Stimulated activated CD8-positive, alpha-beta memory T cell treated with anti-CD3 and anti-CD28 coated beads, Interleukin-4, amount 100 ng/mL, for 4 hours (primary cell): Measurements from ENCODE around the gene AMFR.

Experiments used
- DNase-seq, 2 donors: peaks; one replicate each; pipeline ENCODE4 v3.0.0-alpha.2; 2020; ENCODE audit warnings: low read depth in 2 of 2, low spot score in 1 of 2

The AMFR gene

DNA sequence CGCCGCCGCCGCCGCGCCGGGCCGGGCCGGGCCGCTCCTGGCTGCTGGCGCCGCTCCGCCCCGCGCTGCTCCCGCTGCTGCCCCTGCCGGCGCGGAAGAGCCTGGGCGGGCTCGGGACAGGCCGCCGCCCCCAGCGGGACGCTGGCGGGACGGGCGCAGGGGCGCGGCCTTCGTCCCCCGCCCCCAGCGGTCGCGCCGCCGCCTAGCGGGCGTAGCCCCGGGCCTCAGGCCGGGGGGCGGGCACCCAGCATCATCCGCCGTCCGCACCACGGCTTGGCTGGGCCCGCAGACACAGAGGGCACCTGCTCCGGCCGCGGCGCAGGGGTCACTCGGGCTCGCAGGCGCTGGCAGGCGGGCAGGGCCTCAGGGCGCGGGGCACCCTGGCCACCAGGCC is at the start of gene AMFR:
TSS of gene AMFR (minus strand) at position 107 of the 394 bp plus-strand sequence. CDS start 218 bp downstream, outside the sequence.
- peak in 1 of 2 donors; percentile 29 for DNase-seq

DNA sequence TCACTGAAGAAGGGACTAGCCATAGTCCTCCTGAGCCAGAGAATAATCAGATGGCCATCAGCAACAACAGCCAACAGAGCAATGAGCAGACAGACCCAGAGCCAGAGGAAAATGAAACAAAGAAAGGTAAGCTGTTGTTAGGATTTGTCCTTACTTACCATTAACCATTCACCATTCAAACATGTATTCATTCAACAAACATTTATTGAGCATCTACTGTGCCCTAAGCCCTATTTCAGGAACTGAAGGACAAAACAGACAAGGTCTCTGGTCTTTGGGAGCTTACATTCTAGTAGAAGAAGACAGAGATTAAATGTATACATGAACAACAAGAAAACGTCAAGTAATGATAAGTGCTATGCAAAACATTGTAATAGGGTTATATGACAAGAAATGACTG is 45.3 kb upstream of the AMFR start:
- no peak for DNase-seq

DNA sequence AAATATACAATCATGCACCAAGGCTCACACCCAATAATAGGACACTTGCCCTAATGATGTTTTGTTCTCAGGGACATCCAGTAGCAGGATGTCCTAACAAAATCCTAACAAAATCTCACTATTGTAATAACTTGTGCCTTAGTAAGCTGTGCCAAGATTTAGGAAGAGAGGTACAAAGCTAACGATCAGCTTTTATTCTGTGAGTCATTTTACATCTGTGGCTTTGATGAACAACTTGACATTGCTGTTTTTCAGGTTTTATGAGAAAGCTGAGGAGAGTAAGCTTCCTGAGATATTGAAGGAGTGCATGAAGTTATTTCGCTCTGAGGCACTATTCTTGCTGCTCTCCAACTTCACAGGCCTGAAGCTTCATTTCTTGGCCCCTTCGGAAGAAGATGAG is 44.9 kb upstream of the AMFR start:
- DNase-seq, result no peak

DNA sequence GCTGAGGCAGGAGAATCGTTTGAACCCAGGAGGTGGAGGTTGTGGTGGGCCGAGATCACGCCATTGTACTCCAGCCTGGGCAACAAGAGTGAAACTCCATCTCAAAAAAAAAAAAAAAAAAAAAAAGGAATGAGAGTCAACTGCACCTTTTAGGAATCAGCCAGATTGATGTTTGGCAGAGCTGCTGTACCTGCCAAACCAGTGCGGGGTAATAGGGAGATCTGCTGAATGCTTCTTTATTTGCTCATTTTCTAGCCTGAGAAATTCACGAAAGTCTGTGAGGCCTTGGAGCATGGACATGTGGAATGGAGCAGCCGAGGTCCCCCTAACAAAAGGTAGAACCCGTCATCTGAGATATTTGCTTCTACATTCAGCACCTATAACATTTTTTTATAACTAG is 44.4 kb upstream of the AMFR start:
- no peak for DNase-seq

DNA sequence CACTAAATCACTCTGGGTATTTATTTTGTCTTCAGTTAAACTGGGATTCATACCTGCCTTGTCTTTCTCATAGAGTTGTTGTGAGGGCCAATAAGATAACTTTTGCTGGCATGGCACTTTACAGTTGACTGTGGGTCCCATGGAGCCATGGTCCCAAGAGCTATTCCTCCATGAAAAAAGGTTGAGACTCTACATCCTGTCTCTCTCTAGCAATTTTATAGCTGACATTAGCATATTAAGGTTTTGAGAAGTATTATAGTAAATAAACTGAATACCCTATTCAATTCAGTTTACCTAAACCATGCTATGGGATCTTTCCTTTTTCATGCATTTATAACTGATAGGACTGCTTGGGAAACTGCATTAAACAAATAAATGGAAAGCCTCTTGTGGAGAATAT is 43.5 kb upstream of the AMFR start:
- no peak for DNase-seq

DNA sequence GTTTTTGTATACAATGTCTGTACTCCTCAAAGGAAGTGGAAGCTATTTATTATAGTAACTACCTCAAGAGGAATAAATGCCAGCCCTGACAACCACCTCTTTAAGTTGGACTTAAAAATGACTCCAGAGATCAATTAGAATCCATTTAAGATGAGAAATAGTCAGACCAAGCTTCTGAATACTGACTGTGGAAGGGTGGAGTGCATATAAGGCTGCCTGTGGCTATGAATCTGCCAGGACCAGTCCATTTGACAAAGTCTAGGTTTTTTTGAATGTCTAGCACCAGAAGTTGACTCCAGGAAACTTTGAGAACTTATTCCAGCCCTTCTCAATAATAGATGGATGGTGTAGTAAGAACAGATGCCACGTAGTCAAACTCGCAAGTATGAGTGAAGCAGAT is 41.0 kb upstream of the AMFR start:
- no peak for DNase-seq

DNA sequence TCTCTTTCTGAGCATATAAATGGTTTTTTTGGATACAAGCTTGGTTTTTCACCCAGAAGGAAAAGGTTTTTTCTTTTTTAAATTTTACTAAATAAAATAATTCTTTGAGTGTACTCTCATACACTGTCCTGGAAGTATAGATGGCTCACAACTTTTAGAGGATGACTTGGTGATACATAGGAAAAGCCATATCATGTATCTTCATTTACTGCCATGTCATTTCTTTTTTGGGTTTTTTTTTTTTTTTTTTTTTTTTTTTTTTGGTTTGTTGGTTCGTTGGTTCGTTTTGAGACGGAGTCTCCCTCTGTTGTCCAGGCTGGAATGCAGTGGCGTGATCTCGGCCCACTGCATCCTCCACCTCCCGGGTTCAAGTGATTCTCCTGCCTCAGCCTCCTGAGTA is 37.8 kb upstream of the AMFR start:
- DNase-seq, result no peak

DNA sequence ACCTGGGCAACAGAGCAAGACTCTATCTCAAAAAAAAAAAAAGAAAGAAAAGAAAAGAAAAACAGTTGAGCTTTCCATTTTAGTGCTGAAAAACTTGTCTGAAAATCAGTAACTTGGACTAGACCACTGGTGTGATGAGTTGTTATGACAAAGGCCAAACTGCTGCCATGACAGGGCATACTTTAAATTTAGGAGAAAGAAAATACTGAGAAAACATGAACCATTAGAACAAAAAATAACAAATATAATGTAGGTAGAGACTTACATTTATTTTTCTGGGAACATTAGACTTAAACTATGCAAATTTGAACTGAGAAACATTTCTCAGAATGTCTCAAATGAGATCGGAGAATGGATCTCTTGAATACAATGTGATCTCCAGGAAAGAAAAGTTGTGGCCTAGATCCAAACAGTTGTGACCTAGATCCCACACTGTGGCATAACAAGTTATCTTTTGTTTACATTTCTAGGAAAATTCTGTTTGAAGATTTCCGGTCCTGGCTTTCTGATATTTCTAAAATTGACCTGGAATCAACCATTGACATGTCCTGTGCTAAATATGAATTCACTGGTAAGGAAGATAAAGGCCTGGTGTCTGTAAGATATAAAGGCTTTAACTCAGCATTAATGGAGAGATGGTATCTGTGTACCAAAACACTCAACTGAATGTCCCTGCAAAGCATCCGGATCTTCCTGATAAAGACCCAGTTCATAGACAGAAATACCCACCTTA is 36.9 kb upstream of the AMFR start:
- no peak for DNase-seq

DNA sequence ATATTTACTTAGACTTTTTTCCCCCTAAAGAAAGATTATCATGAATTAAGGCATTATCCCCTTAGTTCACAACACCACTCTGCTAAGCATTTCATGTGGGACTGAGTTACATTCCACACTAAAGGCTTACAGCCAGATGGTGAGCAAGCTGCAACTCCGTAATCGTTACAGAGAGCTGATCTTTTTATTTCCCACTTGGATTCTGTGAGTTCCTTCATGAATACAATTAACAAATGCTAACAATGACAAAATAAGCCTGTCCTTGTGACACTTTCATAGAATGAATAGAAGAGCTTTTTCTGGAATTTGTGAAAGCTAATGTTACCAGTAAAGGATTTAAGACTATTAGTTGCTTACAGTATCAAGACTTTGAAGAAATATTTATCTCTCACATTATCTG is 34.8 kb upstream of the AMFR start:
- no peak for DNase-seq

DNA sequence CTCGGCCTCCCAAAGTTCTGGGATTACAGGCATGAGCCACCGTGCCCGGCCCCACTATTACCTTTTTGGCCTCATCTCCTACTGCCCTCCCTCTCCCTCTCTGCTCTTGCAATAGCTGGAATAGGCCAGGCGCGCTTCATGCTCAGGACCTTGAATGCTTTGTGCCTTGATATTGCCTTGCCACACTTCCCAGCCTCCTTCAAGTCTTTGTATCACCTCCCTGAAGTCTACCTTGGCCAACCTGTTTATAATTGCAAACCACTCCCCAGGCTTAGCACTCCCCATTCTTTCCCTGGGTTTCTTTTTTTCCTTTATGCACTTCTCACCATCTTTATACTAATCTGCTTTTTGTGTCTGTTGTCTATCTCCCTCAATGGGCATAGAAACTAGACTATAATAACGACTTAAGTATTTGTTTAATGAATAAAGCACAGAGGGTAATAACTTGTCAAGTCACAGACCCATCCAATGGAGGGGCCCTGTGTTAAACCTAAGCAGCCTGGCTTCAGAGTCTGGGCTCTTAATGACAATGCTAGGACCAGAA is 32.7 kb upstream of the AMFR start:
- no peak for DNase-seq

DNA sequence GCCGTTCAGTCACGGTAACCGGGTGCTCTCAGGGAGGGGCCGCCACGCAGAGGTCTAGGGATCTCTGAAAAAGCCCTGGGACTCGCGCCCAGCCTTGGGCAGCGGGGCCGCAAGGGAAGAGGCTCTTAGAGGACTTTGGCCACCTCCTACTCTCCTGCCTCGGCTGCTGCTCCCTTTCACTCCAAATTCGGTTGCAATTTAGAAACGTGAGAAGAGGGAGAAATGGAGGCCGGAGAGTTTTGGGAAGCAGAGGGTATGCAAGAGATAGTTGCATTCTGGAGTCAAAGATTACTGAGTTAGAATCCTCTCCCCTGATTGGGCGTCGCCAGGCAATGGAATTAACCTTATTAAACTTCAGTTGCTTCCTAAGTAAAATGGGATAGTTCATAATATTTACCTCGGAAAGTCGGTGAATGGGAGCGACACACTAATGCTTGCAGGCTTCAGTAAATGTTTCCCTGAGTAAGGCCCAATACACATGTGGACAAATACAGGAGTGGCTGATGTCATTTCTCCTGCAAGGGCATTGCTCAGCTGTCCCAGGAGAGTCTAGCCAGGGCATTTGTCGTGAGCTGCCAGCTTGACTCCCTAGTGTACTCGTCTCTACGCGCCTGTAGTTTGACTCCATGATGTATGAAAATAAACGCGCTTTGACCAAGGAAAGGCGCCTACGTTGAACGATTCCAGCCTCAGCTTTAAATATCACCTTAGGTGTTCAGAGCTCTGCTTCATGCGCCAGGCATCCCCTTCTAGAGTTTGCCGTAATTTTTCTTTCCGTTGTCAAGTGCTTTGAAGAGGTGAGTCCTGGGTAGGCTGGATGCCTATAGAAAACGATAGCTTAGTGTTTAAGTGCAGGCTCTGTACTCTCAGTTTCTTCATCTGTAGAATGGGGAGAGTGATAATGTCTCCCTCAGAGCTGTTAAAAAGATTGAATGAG is 26.7 kb upstream of the AMFR start:
- DNase-seq, result no peak

DNA sequence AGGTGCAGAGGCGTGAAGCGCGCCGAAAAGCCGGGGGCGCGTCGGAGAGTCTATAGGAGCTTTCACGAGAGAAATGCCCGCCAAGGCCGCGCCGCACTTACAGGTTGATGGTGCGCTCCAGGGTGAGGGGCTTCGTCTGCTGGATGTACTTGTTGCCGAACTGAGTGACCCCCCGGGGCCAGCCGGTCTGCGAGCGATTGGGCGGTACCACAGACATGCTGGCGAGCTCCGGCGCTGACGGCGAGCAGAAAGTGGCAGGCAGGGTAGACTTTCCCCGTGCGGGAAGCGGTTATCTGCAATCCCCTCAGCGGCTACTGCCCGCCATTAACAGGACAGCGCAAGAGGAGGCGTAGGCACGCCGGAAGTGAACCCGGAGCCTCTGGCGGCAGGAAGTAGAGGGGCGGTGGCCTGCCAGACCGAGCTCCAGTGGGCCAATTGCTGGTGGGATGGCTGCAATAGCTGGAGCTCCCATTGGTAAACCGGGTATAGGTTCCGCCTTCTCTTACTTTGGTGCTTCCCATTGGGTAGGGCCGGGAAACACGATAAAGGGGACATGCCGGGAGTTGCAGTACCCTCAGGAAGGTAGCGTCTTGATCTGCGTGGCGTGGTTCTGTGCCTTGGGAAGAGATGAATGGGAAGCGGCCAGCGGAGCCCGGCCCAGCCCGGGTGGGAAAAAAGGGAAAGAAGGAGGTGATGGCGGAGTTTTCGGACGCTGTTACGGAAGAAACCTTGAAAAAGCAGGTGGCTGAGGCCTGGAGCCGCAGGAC is 25.8 kb upstream of the AMFR start, which contains the start of the genes NUDT21 and OGFOD1:
TSS of gene NUDT21 (minus strand) at position 347 of the 767 bp plus-strand sequence. CDS start at position 217, 130 bp downstream.
TSS of gene OGFOD1 (plus strand) at position 569 of the 767 bp plus-strand sequence. CDS start at position 628, 59 bp downstream.
- DNase-seq, result peak; percentile 73 to 85

DNA sequence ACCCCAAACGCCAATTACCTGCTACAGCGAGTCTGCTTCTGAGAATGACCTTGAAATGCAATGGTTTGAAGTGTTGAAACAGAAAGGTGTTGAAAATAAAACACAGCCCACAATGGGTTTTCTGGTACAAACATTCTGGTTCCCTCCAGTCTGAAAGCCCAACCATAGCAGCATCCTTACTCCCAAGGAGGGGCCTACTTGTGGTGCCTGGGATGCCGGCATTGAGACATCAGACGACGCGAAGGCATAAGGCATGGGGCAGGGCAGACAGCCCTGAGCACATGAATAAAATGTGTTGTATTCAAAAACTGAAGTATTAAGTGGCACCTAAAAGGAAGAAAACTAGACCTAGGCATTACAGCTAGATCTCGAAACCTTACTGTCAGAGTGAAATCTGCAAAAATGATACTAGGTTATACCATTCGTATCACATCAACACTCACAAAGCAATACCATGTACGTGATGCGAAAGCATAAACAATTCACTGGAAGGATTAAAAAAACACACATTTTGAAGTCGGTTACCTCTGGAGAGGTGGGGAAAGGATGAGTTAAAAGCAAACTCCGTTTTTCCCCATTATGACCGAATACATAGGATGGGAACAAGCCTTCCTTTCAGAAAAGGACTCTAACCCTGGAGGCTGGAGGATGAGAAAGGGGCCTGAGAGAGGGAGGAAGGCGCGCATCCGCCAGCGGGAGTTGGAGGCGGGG is 25.1 kb upstream of the AMFR start:
- no peak for DNase-seq

DNA sequence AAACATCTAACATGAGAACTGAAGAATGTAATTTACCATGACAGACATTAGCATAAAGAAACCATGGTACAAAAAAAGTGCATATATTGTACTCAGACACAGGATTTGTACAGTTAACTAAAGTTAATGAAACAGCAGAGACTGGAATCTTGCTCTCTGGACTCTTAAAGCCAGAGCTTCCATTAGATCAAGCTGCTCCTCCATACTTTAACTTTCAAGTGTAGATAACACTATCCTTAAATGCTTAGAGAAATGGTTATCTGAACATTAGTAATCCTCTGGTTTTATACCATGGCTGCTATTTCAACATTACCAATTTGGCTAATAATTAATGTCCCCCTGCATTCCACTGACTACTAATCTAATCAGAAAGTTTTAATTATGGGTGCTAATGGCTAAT is 22.7 kb upstream of the AMFR start:
- no peak for DNase-seq

DNA sequence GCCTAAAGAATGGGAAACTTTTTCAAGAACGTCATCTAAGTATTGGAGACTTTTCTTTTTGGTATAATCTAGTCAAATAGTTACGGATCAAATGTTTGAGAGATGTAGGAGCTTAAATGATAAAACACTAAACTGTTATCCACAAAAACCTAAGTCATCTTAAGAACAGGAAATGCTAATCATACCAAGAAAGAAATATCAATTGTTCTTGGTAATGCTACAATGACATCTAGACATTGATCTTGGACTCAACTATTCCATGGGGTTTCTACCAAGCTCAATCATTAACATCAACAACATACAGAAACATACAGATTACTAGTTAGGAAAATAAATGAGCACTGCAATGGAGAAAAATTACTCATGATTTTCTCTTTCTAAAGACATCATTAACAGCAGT is 21.9 kb upstream of the AMFR start:
- no peak for DNase-seq

DNA sequence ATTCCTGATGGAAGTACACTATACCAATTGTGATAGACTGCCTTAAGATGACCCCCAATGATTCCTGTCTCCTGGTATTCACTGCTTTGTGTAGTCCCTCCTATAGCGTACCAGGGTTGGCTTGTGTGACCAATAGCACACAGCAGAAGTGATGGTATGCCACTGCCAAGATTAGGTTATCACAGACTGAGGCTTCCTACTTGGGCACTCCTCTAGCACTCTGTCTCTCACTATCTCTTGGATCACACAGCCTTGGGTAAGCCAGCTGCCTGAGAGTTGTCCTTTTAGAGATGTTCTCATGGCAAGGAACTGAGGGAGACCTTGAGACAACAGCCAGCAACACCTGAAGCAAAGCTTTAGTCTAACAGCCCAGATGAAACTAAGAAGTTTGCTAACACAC is 12.7 kb upstream of the AMFR start:
- no peak for DNase-seq

DNA sequence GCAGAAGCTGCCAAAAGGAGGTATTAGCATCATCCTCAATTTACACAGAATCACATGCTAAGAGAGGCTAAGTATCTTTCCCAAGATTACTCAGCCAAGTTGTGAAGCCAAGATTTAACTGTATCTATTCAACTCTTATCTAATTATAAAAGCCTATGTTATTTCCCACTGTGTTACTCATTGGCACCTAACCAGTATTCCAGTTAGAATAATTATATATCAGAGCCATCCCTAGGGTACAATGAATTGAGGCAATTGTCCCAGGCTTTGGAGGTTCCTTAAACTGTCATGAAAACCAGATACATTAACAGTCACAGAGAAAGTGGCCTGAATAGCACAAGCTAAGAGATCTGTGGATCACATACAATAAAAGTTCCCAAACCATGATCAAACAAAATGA is 10.9 kb upstream of the AMFR start:
- DNase-seq, result no peak

DNA sequence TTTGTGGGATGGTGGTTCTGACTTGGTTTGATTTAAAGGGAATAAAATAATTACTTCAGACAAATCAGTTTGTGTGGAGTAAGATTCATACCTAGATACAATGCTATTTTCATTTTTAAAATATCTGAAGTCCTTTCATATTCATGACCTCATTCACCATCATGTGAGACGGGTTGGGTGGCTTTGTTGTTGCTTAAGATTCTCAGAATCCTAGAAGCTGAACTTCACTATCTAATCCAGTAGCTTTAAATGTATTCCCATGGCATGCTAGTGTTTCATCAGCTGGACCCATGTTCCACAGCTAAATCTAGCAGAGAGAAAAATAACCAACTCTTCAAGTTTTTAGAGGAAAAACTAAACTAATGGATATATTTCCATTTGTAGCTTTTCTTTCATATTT is 2.7 kb upstream of the AMFR start:
- DNase-seq, result no peak

DNA sequence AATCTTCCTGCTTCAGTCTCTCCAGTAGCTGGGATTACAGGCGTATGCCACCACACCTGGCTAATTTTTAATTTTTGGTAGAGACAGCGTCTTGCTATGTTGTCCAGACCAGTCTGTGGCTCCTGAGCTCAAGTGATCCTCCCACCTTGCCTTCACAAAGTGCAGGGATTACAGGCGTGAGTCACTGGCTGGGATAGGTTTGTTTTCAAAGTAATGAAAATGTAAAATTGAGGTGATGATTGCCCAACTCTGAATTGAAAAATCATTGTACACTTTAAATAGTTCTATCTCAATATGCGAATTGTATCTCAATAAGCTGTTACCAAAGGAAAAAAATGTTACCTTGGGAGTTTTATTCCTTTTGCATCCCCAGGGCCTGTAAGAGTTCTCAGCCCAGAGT is 1.2 kb upstream of the AMFR start:
- no peak for DNase-seq

DNA sequence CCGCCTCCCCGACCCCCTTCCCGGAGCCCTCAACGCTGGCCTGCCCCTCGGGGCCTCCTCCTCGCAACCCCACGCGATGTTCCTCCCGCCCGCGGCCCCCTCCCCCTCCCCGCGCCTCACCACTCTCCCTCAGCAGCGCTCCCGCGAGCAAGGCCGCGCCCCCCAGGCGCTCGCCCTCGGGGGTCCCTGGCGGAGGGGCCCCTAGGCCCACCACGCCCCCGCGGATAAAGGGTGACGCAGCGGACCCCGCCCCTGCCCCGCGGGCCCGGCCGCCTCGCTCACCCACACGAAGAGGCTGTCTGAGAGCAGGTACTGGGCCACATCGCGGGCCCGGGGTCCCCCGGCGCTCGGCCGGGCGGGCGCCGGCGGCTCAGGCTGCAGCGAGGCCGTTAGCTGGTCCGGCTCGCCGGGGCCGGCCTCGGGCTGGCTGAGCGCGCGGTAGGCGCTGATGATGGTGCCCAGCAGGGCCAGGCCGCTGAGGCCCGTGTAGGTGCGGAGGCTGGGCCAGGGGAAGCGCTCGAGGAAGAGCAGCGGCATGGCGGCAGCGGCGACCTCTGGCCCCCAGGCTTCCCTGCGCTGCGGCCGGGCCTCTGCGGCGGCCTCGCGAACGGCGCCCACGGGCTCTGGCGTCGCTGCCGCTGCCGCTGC is 430 bp downstream of the AMFR start:
- DNase-seq, result peak in 1 of 2 donors; percentile 14
